Osteoblast (primary cell): ENCODE results near the gene GPX2. TPM values are rescaled to one million over a fixed set of nuclear protein-coding genes. Genes with fewer than 3 reads are reported as not detected.

Source experiments
- DNase-seq: peaks from one replicate; pipeline ENCODE4 v3.0.0; 2011; ENCODE audit warnings: low spot score, mixed read lengths; ENCODE audit not compliant: insufficient read length; ENCODE audit errors: missing footprints
- H2AFZ ChIP-seq: 2 replicates; pipeline ENCODE4 v1.6.0; 2011; ENCODE audit warnings: mild to moderate bottlenecking, low read length
- H3K27ac ChIP-seq: 2 replicates; pipeline ENCODE4 v1.5.1; 2011; ENCODE audit warnings: mild to moderate bottlenecking, low read depth, low read length, moderate library complexity
- H3K27me3 ChIP-seq: 2 replicates; pipeline ENCODE4 v1.6.0; 2012; ENCODE audit warnings: mild to moderate bottlenecking, control low read depth, inconsistent platforms, low read length, moderate library complexity; ENCODE audit not compliant: insufficient read depth
- H3K36me3 ChIP-seq: 2 replicates; pipeline ENCODE4 v1.5.1; 2011; ENCODE audit warnings: mild to moderate bottlenecking, low read length, control low read depth, moderate library complexity; ENCODE audit not compliant: insufficient read depth
- H3K4me1 ChIP-seq: 2 replicates; pipeline ENCODE4 v1.5.1; 2011; ENCODE audit warnings: mild to moderate bottlenecking, low read length, control low read depth, moderate library complexity; ENCODE audit not compliant: insufficient read depth
- H3K4me2 ChIP-seq: 2 replicates; pipeline ENCODE4 v1.6.0; 2011; ENCODE audit warnings: mild to moderate bottlenecking, low read length; ENCODE audit not compliant: insufficient read depth
- H3K4me3 ChIP-seq: fragments of 200-600 bp; sonication (generic); 3 replicates; pipeline ENCODE4 v1.5.1; 2012; ENCODE audit warnings: mild to moderate bottlenecking, low read length, inconsistent platforms; ENCODE audit not compliant: insufficient read depth
- H3K79me2 ChIP-seq: 2 replicates; pipeline ENCODE4 v1.6.0; 2012; ENCODE audit warnings: mild to moderate bottlenecking, low read length, control low read depth, inconsistent platforms; ENCODE audit not compliant: insufficient read depth
- H3K9me3 ChIP-seq: 2 replicates; pipeline ENCODE4 v1.5.1; 2011; ENCODE audit warnings: low read depth, low read length, control low read depth
- H4K20me1 ChIP-seq: 2 replicates; pipeline ENCODE4 v1.6.0; 2012; ENCODE audit warnings: mild to moderate bottlenecking, low read length, control low read depth; ENCODE audit not compliant: insufficient read depth
- total RNA-seq: library from RNA; depleted of rRNA; stranded (reverse); fragments of >200 nt; gene quantifications from 2 replicates; pipeline ENCODE4 v1.2.3, GENCODE V29; 2012
- TF ChIP-seq, protein P1 (sequence below): IDR thresholded peaks from 2 replicates; pipeline ENCODE4 v1.5.1; 2011; ENCODE audit warnings: mild to moderate bottlenecking, low read depth, low read length, moderate library complexity; ENCODE audit errors: extremely low read depth

GPX2 gene
- total RNA-seq, 1 donor: not detected

DNA sequence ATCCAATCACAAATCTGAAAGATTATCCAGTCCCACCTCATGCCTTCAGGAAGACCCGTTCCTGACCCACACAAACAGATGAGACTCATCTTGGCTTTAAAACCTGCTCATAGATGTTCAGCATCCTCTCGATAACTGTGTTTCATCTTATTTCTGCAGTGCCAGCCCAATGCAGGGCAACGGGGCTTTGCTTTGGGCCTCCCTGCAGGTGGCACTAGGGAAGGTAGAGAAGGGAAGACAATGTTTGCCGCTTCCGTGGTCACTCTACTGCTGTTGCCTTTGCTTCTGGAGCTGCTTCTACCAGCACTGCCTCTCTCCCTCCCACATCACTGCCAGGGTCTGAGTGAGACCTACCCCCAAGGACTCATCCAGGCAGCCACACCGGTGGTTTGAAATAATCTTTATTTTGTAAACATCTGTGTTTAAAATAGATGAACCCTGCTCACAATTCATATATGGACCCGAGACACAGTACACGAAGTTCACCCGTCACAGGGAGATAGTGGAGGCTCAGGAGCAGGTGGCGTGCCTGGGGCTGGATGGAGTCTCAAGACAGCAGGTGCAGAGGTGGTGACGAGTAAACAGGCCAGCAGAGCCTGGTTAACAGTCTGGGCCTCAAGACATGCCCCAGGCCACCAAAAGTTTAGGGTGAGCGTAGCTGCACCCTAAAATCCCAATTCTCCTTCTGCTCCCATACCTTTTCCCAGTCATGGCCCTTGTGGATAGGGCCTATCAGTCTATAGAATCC, 3.1 kb upstream of the GPX2 start:
- no peak for DNase-seq
- Histone ChIP-seq H3K4me1 (no peaks in the 10 kb centered on the region), H3K4me2 (no peak overlapping the region), H3K36me3 (peaks cover 4% of the 10 kb centered on the region), H2AFZ (no peak overlapping the region), H3K4me3 (no peak overlapping the region), H4K20me1 (no peaks in the 10 kb centered on the region), H3K27me3 (no peaks in the 10 kb centered on the region), H3K27ac (no peak overlapping the region), H3K79me2 (no peaks in the 10 kb centered on the region), H3K9me3 (no peaks in the 10 kb centered on the region)
- TF ChIP-seq, protein P1, sequence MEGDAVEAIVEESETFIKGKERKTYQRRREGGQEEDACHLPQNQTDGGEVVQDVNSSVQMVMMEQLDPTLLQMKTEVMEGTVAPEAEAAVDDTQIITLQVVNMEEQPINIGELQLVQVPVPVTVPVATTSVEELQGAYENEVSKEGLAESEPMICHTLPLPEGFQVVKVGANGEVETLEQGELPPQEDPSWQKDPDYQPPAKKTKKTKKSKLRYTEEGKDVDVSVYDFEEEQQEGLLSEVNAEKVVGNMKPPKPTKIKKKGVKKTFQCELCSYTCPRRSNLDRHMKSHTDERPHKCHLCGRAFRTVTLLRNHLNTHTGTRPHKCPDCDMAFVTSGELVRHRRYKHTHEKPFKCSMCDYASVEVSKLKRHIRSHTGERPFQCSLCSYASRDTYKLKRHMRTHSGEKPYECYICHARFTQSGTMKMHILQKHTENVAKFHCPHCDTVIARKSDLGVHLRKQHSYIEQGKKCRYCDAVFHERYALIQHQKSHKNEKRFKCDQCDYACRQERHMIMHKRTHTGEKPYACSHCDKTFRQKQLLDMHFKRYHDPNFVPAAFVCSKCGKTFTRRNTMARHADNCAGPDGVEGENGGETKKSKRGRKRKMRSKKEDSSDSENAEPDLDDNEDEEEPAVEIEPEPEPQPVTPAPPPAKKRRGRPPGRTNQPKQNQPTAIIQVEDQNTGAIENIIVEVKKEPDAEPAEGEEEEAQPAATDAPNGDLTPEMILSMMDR: no peak

DNA sequence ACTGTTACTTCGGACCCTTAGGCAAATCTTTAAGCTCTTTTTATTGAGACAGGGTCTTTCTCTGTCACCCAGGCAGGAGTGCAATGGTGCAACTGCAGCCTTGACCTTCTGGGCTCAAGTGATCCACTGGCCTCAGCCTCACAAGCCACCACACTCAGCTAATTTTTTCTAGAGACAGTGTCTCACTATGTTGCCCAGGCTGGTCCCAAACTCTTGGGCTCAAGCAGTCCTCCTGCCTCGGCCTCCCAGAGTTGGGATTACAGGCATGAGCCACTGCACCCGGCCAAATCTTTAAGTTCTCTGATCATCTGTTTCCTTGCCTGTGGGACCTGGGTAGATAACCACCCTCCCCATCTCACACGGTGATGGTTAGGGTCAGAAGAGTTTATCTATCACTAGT, 2.3 kb upstream of the GPX2 start:
- H3K4me2 ChIP-seq: no peak overlapping the region
- no peaks in the 10 kb centered on the region for H3K79me2 ChIP-seq
- no peaks in the 10 kb centered on the region for H3K27me3 ChIP-seq
- TF ChIP-seq, protein P1: no peak
- no peaks in the 10 kb centered on the region for H4K20me1 ChIP-seq
- no peak overlapping the region for H2AFZ ChIP-seq
- no peaks in the 10 kb centered on the region for H3K4me1 ChIP-seq
- H3K36me3 ChIP-seq: peaks cover 4% of the 10 kb centered on the region
- H3K27ac ChIP-seq: no peak overlapping the region
- H3K4me3 ChIP-seq: no peak overlapping the region
- H3K9me3 ChIP-seq: no peaks in the 10 kb centered on the region
- DNase-seq: no peak

DNA sequence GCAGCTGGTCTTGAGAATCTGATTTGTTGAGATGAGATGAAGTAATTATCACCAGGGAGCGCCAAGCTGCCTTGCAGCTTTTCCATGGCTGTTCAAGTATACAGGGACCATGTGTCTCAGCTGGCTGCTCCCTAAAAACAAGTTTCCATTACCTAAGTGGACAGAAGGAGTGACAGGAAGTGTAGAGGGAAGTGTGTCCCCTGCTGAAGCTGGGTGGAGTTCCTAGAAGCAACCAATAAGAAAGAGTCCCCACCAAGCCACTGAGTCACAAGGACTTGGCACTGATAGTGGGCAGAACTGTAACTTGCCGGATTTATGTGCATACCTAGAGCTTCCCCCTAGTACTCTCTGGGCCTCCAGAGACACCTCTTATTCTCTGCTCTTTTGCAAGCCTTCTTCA, 1.5 kb upstream of the GPX2 start:
- Histone ChIP-seq H3K27ac (no peak overlapping the region), H3K4me2 (no peak overlapping the region), H3K4me3 (no peak overlapping the region), H3K36me3 (peaks cover 4% of the 10 kb centered on the region), H3K27me3 (no peaks in the 10 kb centered on the region), H2AFZ (no peak overlapping the region), H4K20me1 (no peaks in the 10 kb centered on the region), H3K9me3 (no peaks in the 10 kb centered on the region), H3K79me2 (no peaks in the 10 kb centered on the region), H3K4me1 (no peaks in the 10 kb centered on the region)
- no peak for DNase-seq
- TF ChIP-seq, protein P1: no peak

DNA sequence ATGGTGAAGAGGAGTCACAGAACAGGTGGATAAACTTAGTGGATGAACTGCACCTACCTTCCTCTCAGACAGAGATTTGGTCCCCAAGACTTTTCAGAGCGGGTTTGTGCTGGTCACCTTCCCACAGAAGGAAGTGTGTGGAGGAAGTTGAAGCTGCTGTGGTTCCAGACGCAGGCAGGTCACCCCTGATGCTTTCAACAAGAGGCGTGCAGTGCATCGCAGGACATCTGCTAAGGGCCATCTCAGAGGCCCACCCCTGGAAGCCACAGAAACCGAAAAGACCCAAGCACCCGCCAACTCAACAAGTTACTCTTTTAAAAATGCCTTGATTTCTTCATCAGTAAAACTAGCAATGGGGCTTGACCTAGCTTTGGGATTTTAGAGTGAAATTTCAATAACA, 1.0 kb upstream of the GPX2 start:
- Histone ChIP-seq H3K4me1 (no peaks in the 10 kb centered on the region), H3K27me3 (no peaks in the 10 kb centered on the region), H3K9me3 (no peaks in the 10 kb centered on the region), H3K27ac (no peak overlapping the region), H4K20me1 (no peaks in the 10 kb centered on the region), H3K4me2 (no peak overlapping the region), H3K36me3 (peaks cover 4% of the 10 kb centered on the region), H3K79me2 (no peaks in the 10 kb centered on the region), H2AFZ (no peak overlapping the region), H3K4me3 (no peak overlapping the region)
- TF ChIP-seq, protein P1: no peak
- DNase-seq: no peak
